ENCODE data around the gene TBC1D9B.

Gene TBC1D9B

GRCh38 chr5:179820127-179820482 lies 87.6 kb downstream of the TBC1D9B start:
- TF ChIP-seq EZH2 (IDR thresholded peaks at IDR 0.05; ENCODE audit: borderline replicate concordance, low read depth, low read length, severe bottlenecking) (no peak), CTCF (IDR thresholded peaks at IDR 0.05; ENCODE audit: borderline replicate concordance, extremely low read depth, low read length, poor library complexity, severe bottlenecking) (no peak)
- Histone ChIP-seq H3K9ac (ENCODE audit: low read depth, low read length) (peak overlapping the region; percentile 90), H3K27me3 (ENCODE audit: insufficient read depth, low read length, poor library complexity) (no peaks in the 10 kb centered on the region), H3K4me3 (ENCODE audit: low read depth in 1 of 2, low read length in 2 of 2) (peak overlapping the region; percentile 12 to 80; a peak in 3 of 4 replicates), H3K4me2 (ENCODE audit: insufficient read depth, low read length) (peak overlapping the region; percentile 78), H2AFZ (ENCODE audit: low read depth, low read length) (peak overlapping the region; percentile 80), H3K79me2 (ENCODE audit: insufficient read depth, low read length) (peaks cover 20% of the 10 kb centered on the region), H3K9me3 (ENCODE audit: insufficient read depth, low read length, severe bottlenecking) (no peaks in the 10 kb centered on the region), H3K36me3 (ENCODE audit: insufficient read depth, low read length) (peaks cover 24% of the 10 kb centered on the region), H3K4me1 (ENCODE audit: insufficient read depth, low read length) (peaks cover 24% of the 10 kb centered on the region), H4K20me1 (ENCODE audit: insufficient read depth, low read length) (peaks cover 11% of the 10 kb centered on the region), H3K27ac (ENCODE audit: low read length) (peak overlapping the region; percentile 76)
- no peak for ATAC-seq (ENCODE audit: insufficient read depth, low read depth)
- no peak for DNase-seq

DNA sequence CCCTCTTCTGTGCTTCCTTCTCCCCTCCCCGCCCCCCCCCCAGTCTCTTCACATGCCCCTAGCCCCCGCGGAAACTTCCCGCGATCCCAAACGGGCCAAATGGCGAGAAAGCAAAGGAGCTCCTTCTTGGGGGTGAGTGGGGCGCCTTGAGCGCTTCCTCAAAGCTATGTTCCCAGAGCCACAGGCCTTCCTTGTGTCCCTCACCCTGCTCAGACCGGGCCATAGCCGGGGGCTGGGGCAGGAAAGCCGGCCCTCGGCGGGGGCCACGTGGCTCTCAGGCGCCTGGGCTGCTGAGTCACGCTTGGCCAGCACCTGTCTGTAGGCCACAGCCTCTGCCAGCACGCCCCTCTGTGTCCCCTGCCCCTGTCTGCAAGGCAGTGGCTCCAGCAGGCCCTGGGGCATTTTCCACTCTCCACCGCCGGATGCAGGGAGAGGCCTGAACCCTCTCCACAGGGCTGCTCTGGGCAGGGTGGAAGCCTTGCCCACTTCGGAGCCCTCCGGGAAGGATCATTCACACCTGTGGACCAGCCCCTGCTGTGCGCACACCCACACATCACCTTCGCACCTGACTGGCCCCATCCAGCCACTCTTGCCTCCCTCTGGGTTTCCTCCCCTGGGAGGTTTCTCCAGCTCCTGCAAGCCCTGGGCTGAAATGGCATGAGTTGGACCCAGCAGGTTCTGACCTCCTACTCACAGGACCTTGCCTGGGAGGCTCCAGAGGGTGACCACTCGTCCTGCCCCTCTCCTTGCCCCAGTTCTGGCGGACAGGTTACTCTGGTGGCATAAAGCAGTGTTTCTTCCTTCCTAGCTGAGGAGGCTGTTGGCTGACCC lies 88.2 kb downstream of the TBC1D9B start:
- no peak for DNase-seq
- no peak for ATAC-seq (ENCODE audit: insufficient read depth, low read depth)

DNA sequence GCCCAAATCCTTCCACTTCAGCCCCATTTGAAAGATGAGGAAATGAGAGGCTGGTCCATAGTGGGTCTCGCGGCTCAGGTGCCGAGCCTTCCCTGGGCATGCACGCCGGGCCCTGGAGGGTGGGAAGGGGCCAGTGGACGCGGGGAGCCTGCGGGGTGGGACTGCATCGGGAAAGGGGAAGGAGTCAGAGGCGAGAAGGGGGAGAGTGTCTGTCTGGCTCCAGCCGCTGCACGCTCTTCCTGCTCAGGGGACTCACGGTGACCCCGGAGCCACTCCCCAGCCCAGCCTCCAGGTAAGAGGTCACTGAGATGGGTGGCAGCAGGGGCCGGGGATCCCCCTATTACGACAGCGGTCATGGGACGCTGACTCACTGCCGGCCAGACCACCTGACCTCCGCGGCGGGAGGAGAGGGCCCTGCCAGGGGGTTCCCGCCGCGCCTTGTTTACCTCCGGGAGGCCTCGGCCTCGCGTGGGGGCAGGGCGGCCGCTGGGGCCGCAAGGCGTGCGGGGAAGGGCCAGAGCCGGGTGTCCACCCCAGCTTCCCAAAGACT lies 88.9 kb downstream of the TBC1D9B start:
- DNase-seq (no peak), ATAC-seq (ENCODE audit: insufficient read depth, low read depth) (no peak)
- Histone ChIP-seq H4K20me1 (ENCODE audit: insufficient read depth, low read length) (peaks cover 11% of the 10 kb centered on the region), H3K4me3 (ENCODE audit: low read depth in 1 of 2, low read length in 2 of 2) (no peak overlapping the region), H3K36me3 (ENCODE audit: insufficient read depth, low read length) (peaks cover 11% of the 10 kb centered on the region), H3K4me2 (ENCODE audit: insufficient read depth, low read length) (no peak overlapping the region), H3K27ac (ENCODE audit: low read length) (no peak overlapping the region), H3K4me1 (ENCODE audit: insufficient read depth, low read length) (peaks cover 24% of the 10 kb centered on the region), H3K9me3 (ENCODE audit: insufficient read depth, low read length, severe bottlenecking) (no peaks in the 10 kb centered on the region), H3K27me3 (ENCODE audit: insufficient read depth, low read length, poor library complexity) (no peaks in the 10 kb centered on the region), H2AFZ (ENCODE audit: low read depth, low read length) (no peak overlapping the region), H3K9ac (ENCODE audit: low read depth, low read length) (no peak overlapping the region), H3K79me2 (ENCODE audit: insufficient read depth, low read length) (peaks cover 20% of the 10 kb centered on the region)
- TF ChIP-seq EZH2 (IDR thresholded peaks at IDR 0.05; ENCODE audit: borderline replicate concordance, low read depth, low read length, severe bottlenecking) (no peak), CTCF (IDR thresholded peaks at IDR 0.05; ENCODE audit: borderline replicate concordance, extremely low read depth, low read length, poor library complexity, severe bottlenecking) (no peak)

More for the DNA sequence above, 88.2 kb downstream of the TBC1D9B start:
- no peak overlapping the region for H2AFZ ChIP-seq (ENCODE audit: low read depth, low read length)
- H4K20me1 ChIP-seq (ENCODE audit: insufficient read depth, low read length), result peaks cover 11% of the 10 kb centered on the region
- no peak overlapping the region for H3K9ac ChIP-seq (ENCODE audit: low read depth, low read length)
- H3K79me2 ChIP-seq (ENCODE audit: insufficient read depth, low read length), result peaks cover 20% of the 10 kb centered on the region
- TF ChIP-seq EZH2 (IDR thresholded peaks at IDR 0.05; ENCODE audit: borderline replicate concordance, low read depth, low read length, severe bottlenecking) (no peak), CTCF (IDR thresholded peaks at IDR 0.05; ENCODE audit: borderline replicate concordance, extremely low read depth, low read length, poor library complexity, severe bottlenecking) (no peak)
- peak overlapping the region in 1 of 2 experiments; percentile 80; a peak in 1 of 4 replicates for H3K4me3 ChIP-seq (ENCODE audit: low read depth in 1 of 2, low read length in 2 of 2)
- peak overlapping the region; percentile 76; the same call in 1 of the 2 replicates for H3K27ac ChIP-seq (ENCODE audit: low read length)
- H3K4me1 ChIP-seq (ENCODE audit: insufficient read depth, low read length), result peaks cover 24% of the 10 kb centered on the region
- H3K9me3 ChIP-seq (ENCODE audit: insufficient read depth, low read length, severe bottlenecking), result no peaks in the 10 kb centered on the region
- peak overlapping the region; percentile 78 for H3K4me2 ChIP-seq (ENCODE audit: insufficient read depth, low read length)
- no peaks in the 10 kb centered on the region for H3K27me3 ChIP-seq (ENCODE audit: insufficient read depth, low read length, poor library complexity)
- peaks cover 18% of the 10 kb centered on the region for H3K36me3 ChIP-seq (ENCODE audit: insufficient read depth, low read length)
